ENCODE data around the gene SYT15.

GRCh38 chr10:46543466-46544377 lies 35.2 kb upstream of the SYT15 start:
- TF ChIP-seq CTCF (IDR thresholded peaks at IDR 0.05): no peak
- no peak for TF ChIP-seq EZH2 (IDR thresholded peaks at IDR 0.05; ENCODE audit: borderline replicate concordance, insufficient read depth, low read depth, low read length, poor library complexity, severe bottlenecking)
